Measurements from ENCODE around the gene NUCB1.

- TF ChIP-seq CTCF (IDR thresholded peaks at IDR 0.05; ENCODE audit: extremely low read depth in 1 of 2, insufficient read depth in 1 of 2, low read depth in 1 of 2, low read length in 2 of 2) (no peak), POLR2A (IDR thresholded peaks at IDR 0.05; ENCODE audit: low read depth, low read length) (no peak), POLR2AphosphoS5 (IDR thresholded peaks at IDR 0.05; ENCODE audit: insufficient read depth, low read depth, low read length) (no peak), MAX (IDR thresholded peaks at IDR 0.05; ENCODE audit: insufficient read depth, insufficient read length) (no peak), EZH2 (IDR thresholded peaks at IDR 0.05; ENCODE audit: borderline replicate concordance, low read depth, low read length, severe bottlenecking) (no peak)
These were observed 9.6 kb upstream of the NUCB1 start for GRCh38 chr19:48890551-48890950.

All from endothelial cell of umbilical vein (primary cell).